H1 (cell line): ENCODE results near the gene ADIRF. TPM values are rescaled to one million over a fixed set of nuclear protein-coding genes. Genes with fewer than 3 reads are reported as not detected.

Source experiments
- CTCF ChIA-PET: fragments of 300-600 bp; sonication (Branson Sonifier 250); formaldehyde crosslinking; loops from one replicate; lab custom pipeline; 2021; ENCODE audit not compliant: partially characterized antibody; lab: Charles Lee
- POLR2A ChIA-PET: fragments of 300-600 bp; sonication (Branson Sonifier 250); formaldehyde crosslinking; loops from one replicate; lab custom pipeline; 2021; ENCODE audit warnings: inconsistent platforms; ENCODE audit not compliant: partially characterized antibody; lab: Charles Lee
- DNase-seq, 2 experiments: peaks; one replicate each; pipeline versions ENCODE4 v3.0.0 to v3.0.0-alpha.2; 2010 to 2022; ENCODE audit warnings: low spot score in 2 of 2, low read depth in 1 of 2, mixed read lengths in 1 of 2
- FAIRE-seq: peaks from 2 replicates; lab custom pipeline; 2011; peaks lifted over from hg19 to GRCh38; lab: Jason Lieb, UNC
- H2AFZ ChIP-seq: 2 replicates; pipeline ENCODE4 v1.8.1; 2012; ENCODE audit warnings: low read length, inconsistent platforms
- H2AK5ac ChIP-seq: 2 replicates; pipeline ENCODE4 v1.6.1; 2013; ENCODE audit warnings: low read depth, low read length
- H2BK120ac ChIP-seq: replicated peaks from 2 replicates; pipeline ENCODE3; 2013; ENCODE audit warnings: low read depth, low read length, inconsistent platforms
- H2BK12ac ChIP-seq: 2 replicates; pipeline ENCODE4 v1.6.1; 2013; ENCODE audit warnings: low read depth, low read length
- H2BK15ac ChIP-seq: 2 replicates; pipeline ENCODE4 v1.6.1; 2013; ENCODE audit warnings: low read length
- H2BK20ac ChIP-seq: 2 replicates; pipeline ENCODE4 v1.6.1; 2013; ENCODE audit warnings: low read length
- H2BK5ac ChIP-seq: 2 replicates; pipeline ENCODE4 v1.6.1; 2013; ENCODE audit warnings: low read depth, low read length
- H3K14ac ChIP-seq: 2 replicates; pipeline ENCODE4 v1.6.1; 2013; ENCODE audit warnings: inconsistent platforms; ENCODE audit not compliant: insufficient read length
- H3K18ac ChIP-seq: 2 replicates; pipeline ENCODE4 v1.6.1; 2013; ENCODE audit warnings: low read length; ENCODE audit errors: extremely low read depth
- H3K23ac ChIP-seq: 2 replicates; pipeline ENCODE4 v1.6.1; 2013; ENCODE audit warnings: inconsistent platforms; ENCODE audit not compliant: insufficient read length
- H3K23me2 ChIP-seq: 2 replicates; pipeline ENCODE4 v1.6.1; 2013; ENCODE audit warnings: low read depth, low read length
- H3K27ac ChIP-seq: 2 replicates; pipeline ENCODE4 v1.6.1; 2011; ENCODE audit warnings: low read depth, low read length, inconsistent platforms
- H3K27me3 ChIP-seq, 4 experiments: replicated peaks in 1 of 4; 1 replicate in 1 of 4; 2 replicates in 3 of 4; pipeline versions ENCODE4 v1.6.1 to v1.8.1; 2011 to 2013; ENCODE audit warnings: low read length in 3 of 4, mild to moderate bottlenecking in 3 of 4, inconsistent platforms in 2 of 4, mixed read lengths in 2 of 4, moderate library complexity in 1 of 4; ENCODE audit not compliant: control insufficient read depth in 3 of 4, insufficient read depth in 3 of 4; ENCODE audit errors: extremely low read depth in 1 of 4
- H3K36me3 ChIP-seq, 4 experiments: 2 replicates each; pipeline versions ENCODE4 v1.6.1 to v1.8.1; 2011 to 2013; ENCODE audit warnings: mild to moderate bottlenecking in 4 of 4, low read length in 3 of 4, moderate library complexity in 2 of 4, control low read depth in 1 of 4, inconsistent platforms in 1 of 4; ENCODE audit not compliant: insufficient read depth in 4 of 4, control insufficient read depth in 2 of 4
- H3K4ac ChIP-seq: replicated peaks from 2 replicates; pipeline ENCODE3; 2013; ENCODE audit warnings: low read length, low read depth, mixed read lengths, inconsistent platforms; ENCODE audit not compliant: insufficient read length
- H3K4me1 ChIP-seq, 4 experiments: replicated peaks in 1 of 4; 1 replicate in 1 of 4; 2 replicates in 3 of 4; pipeline versions ENCODE4 v1.6.1 to v1.8.1; 2011 to 2013; ENCODE audit warnings: low read length in 3 of 4, inconsistent platforms in 2 of 4, mixed read lengths in 1 of 4; ENCODE audit not compliant: insufficient read depth in 4 of 4, control insufficient read depth in 3 of 4
- H3K4me2 ChIP-seq, 2 experiments: 2 replicates each; pipeline versions ENCODE4 v1.6.1 to v1.8.1; 2011 to 2013; ENCODE audit warnings: low read depth in 2 of 2, low read length in 2 of 2, control low read depth in 1 of 2, inconsistent platforms in 1 of 2, mild to moderate bottlenecking in 1 of 2; ENCODE audit not compliant: insufficient read depth in 1 of 2
- H3K4me3 ChIP-seq, 4 experiments: fragments of 200-600, 300-600 bp in 1 of 4; sonication (generic), shearing (Covaris generic), sonication (Bioruptor Twin) in 1 of 4; 2 replicates each; pipeline versions ENCODE4 v1.5.1 to v1.8.1; 2011 to 2016; ENCODE audit warnings: low read length in 4 of 4, low read depth in 3 of 4, control low read depth in 2 of 4, inconsistent platforms in 2 of 4, mild to moderate bottlenecking in 2 of 4, mixed read lengths in 1 of 4, moderate library complexity in 1 of 4; ENCODE audit not compliant: insufficient read depth in 2 of 4; ENCODE audit errors: extremely low read depth in 1 of 4
- H3K56ac ChIP-seq: replicated peaks from 2 replicates; pipeline ENCODE3; 2013; ENCODE audit warnings: low read depth, mild to moderate bottlenecking, mixed read lengths, low read length, inconsistent platforms; ENCODE audit not compliant: insufficient read length
- H3K79me1 ChIP-seq: 2 replicates; pipeline ENCODE4 v1.6.1; 2013; ENCODE audit warnings: low read depth, low read length, control low read depth
- H3K79me2 ChIP-seq, 2 experiments: 2 replicates each; pipeline versions ENCODE4 v1.6.1 to v1.8.1; 2012 to 2013; ENCODE audit warnings: low read length in 2 of 2, mild to moderate bottlenecking in 2 of 2, inconsistent platforms in 1 of 2; ENCODE audit not compliant: insufficient read depth in 2 of 2, control insufficient read depth in 1 of 2
- H3K9ac ChIP-seq, 4 experiments: replicated peaks in 1 of 4; 1 replicate in 1 of 4; 2 replicates in 3 of 4; pipeline versions ENCODE4 v1.6.1 to v1.8.1; 2011 to 2013; ENCODE audit warnings: low read depth in 3 of 4, low read length in 3 of 4, control low read depth in 2 of 4, mild to moderate bottlenecking in 2 of 4, moderate library complexity in 2 of 4, inconsistent platforms in 1 of 4; ENCODE audit errors: extremely low read depth in 1 of 4
- H3K9me3 ChIP-seq, 2 experiments: 2 replicates each; pipeline versions ENCODE4 v1.6.1 to v1.8.1; 2012 to 2013; ENCODE audit warnings: mild to moderate bottlenecking in 2 of 2, moderate library complexity in 2 of 2, control low read depth in 1 of 2, inconsistent platforms in 1 of 2, low read depth in 1 of 2, low read length in 1 of 2, mixed read lengths in 1 of 2; ENCODE audit not compliant: insufficient read depth in 2 of 2
- H4K20me1 ChIP-seq, 2 experiments: replicated peaks in 1 of 2; 2 replicates each; pipeline versions ENCODE3 to v1.8.1; 2011 to 2013; ENCODE audit warnings: inconsistent platforms in 2 of 2, low read length in 2 of 2, mild to moderate bottlenecking in 1 of 2; ENCODE audit not compliant: insufficient read depth in 2 of 2, control insufficient read depth in 1 of 2
- H4K5ac ChIP-seq: 2 replicates; pipeline ENCODE4 v1.6.1; 2013; ENCODE audit warnings: low read length, low read depth, mixed read lengths, inconsistent platforms; ENCODE audit not compliant: insufficient read length
- H4K8ac ChIP-seq: 2 replicates; pipeline ENCODE4 v1.8.0; 2013; ENCODE audit warnings: mild to moderate bottlenecking, moderate library complexity, low read length, inconsistent platforms; ENCODE audit not compliant: insufficient read depth; ENCODE audit errors: extremely low read depth
- H4K91ac ChIP-seq: replicated peaks from 2 replicates; pipeline ENCODE3; 2013; ENCODE audit warnings: low read length, mixed read lengths, inconsistent platforms; ENCODE audit not compliant: insufficient read length
- KDM1A ChIP-seq: fragments of 200-600, 300-600 bp; sonication (generic); IDR thresholded peaks from 2 replicates; pipeline ENCODE4 v1.7.1; 2016; ENCODE audit warnings: mild to moderate bottlenecking, low read length, borderline replicate concordance
- RAD21 ChIP-seq, 2 experiments: IDR thresholded peaks in 1 of 2; conservative IDR thresholded peaks in 1 of 2; 2 replicates each; pipeline ENCODE4 v1.6.1; 2011; ENCODE audit warnings: low read depth in 2 of 2, low read length in 2 of 2, improper control_type of control experiment in 1 of 2, inconsistent platforms in 1 of 2, mild to moderate bottlenecking in 1 of 2, moderate library complexity in 1 of 2
- SAP30 ChIP-seq: fragments of 300-600 bp; sonication (generic); IDR thresholded peaks from 2 replicates; pipeline ENCODE4 v1.7.1; 2012; ENCODE audit warnings: low read length, moderate library complexity, mild to moderate bottlenecking, inconsistent platforms; ENCODE audit not compliant: insufficient read depth, insufficient replicate concordance
- YY1 ChIP-seq: IDR thresholded peaks from 2 replicates; pipeline ENCODE4 v1.6.1; 2011; ENCODE audit warnings: low read depth, mild to moderate bottlenecking, low read length
- WGBS, 2 experiments: shearing (Covaris generic) in 1 of 2; methylation state at CpG; one replicate each; pipeline versions ENCODE4 v1.1.6 to v1.1.7; 2013 to 2015; ENCODE audit warnings: low lambda C conversion rate in 2 of 2, mixed read lengths in 2 of 2, inconsistent platforms in 1 of 2, low coverage in 1 of 2, missing lambda C conversion rate in 1 of 2; ENCODE audit not compliant: insufficient replicate concordance in 2 of 2, insufficient coverage in 1 of 2, insufficient read length in 1 of 2; ENCODE audit errors: extremely low coverage in 1 of 2, missing lambda C conversion rate in 1 of 2; 5-methylcytosine and 5-hydroxymethylcytosine counted together
- polyA plus RNA-seq, 7 experiments: library from polyadenylated mRNA; depleted of rRNA in 3 of 7; stranded (reverse) in 5 of 7; unstranded in 2 of 7; fragments of >200 nt in 5 of 7; fragments of 200-250 nt in 2 of 7; gene quantifications; 1 replicate in 5 of 7; 2 replicates in 1 of 7; 4 replicates in 1 of 7; pipeline versions ENCODE4 v1.2.1 to v1.2.3, GENCODE V29; 2011 to 2013; ENCODE audit warnings: missing spikeins in 2 of 7, mixed read lengths in 2 of 7
- total RNA-seq: library from RNA; stranded (reverse); fragmentation: NEBNext Ultra II Directional; extraction: Animal tissue kit (Norgen Biotek cat#: 25700); gene quantifications from 2 replicates; pipeline ENCODE4 v1.2.1, GENCODE V29; 2021
- TF ChIP-seq, protein P1 (sequence below), 3 experiments: IDR thresholded peaks; 1 replicate in 2 of 3; 2 replicates in 1 of 3; pipeline versions ENCODE4 v1.5.1 to v1.6.1; 2011; ENCODE audit warnings: low read length in 3 of 3, mild to moderate bottlenecking in 3 of 3, inconsistent platforms in 2 of 3, low read depth in 1 of 3, moderate library complexity in 1 of 3; ENCODE audit not compliant: insufficient read depth in 1 of 3; ENCODE audit errors: control extremely low read depth in 1 of 3

Gene ADIRF
- total and polyA plus RNA-seq, 2 of the 8 experiments (the other 6 are each of a cell fraction or from before 2014, with no cell fraction given), result not detected

DNA sequence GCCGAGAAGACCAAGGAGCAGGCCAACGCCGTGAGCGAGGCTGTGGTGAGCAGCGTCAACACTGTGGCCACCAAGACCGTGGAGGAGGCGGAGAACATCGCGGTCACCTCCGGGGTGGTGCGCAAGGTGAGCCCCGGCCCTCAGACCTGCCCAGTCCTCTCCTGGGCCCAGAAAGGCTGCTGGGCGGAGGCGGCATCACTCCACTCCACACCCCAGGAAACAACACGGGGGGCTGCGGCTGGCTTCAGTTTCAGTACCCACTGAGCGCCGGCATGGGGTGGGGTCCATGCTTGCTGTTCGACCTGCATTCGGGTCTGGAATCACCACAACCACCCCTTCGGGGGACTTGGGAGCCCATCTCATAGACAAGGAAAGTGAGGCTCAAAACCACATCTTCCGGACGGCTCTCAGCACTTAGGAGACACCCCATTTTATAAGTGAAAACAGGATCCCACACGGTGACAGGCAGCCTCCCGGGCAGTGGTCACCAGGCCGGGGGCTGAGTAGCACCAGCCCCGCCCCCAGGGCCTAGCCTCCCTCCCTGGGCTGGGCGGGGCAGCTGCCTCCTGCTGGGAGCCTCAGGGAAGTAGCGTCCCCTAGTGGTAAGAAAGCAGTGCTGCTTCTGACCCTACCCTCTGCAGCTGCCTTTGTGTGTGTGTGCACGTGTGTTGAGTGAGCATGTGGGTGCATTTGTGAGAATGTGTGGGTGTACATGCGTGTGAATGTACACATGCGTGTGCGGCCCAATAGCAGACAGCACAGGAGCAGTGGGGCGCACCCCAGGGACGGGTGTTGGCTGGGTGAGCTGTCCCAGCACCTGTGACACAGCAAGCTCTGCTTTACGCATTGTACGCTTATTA, 8.0 kb upstream of the ADIRF start:
- H3K4me1 ChIP-seq, result peaks cover 15 to 47% (median 34%) of the 10 kb centered on the region in 4 experiments
- WGBS, 2 experiments, result 72% methylated on average over 36 of the region's 37 CpGs; no CpG with 5 or more reads in 1 of the 2 experiments
- H4K5ac ChIP-seq, result no peak overlapping the region
- FAIRE-seq (no peak), DNase-seq (peak in 1 of 2 experiments; percentile 81)
- peak overlapping the region; percentile 100 for H2AK5ac ChIP-seq
- POLR2A ChIA-PET, result interaction anchor here (0.7 to 2.2 kb wide), 8 partner anchors 10 to 132 kb away, joined by 3 to 14 read pairs (median 3); no protein-coding TSS in a partner anchor
- no peaks in the 10 kb centered on the region for H3K23me2 ChIP-seq
- H2BK20ac ChIP-seq, result peak overlapping the region; percentile 98
- peak overlapping the region; percentile 90 for H4K8ac ChIP-seq
- H2AFZ ChIP-seq, result 0 out of 2 replicates have a peak overlapping the region, but pooled peaks have one; percentile 28
- no peak overlapping the region; the same call in 1 of the 2 replicates for H3K27ac ChIP-seq
- H2BK12ac ChIP-seq, result peak overlapping the region; percentile 99
- H3K4me3 ChIP-seq, result no peak overlapping the region
- H2BK120ac ChIP-seq, result peak overlapping the region; percentile 67
- no peak overlapping the region for H3K14ac ChIP-seq
- no peaks in the 10 kb centered on the region for H3K36me3 ChIP-seq
- peak overlapping the region; percentile 100 for H2BK15ac ChIP-seq
- no peaks in the 10 kb centered on the region for H4K20me1 ChIP-seq
- no peaks in the 10 kb centered on the region for H3K79me2 ChIP-seq
- H3K79me1 ChIP-seq, result no peaks in the 10 kb centered on the region
- no peak overlapping the region for H3K56ac ChIP-seq
- H3K4me2 ChIP-seq, result no peak overlapping the region
- H3K9ac ChIP-seq, result peak overlapping the region in 2 of 4 experiments; percentile 14 to 33; a peak in 1 of 7 replicates
- H4K91ac ChIP-seq, result peak overlapping the region; percentile 96
- no peaks in the 10 kb centered on the region for H3K27me3 ChIP-seq
- H3K4ac ChIP-seq, result peak overlapping the region; percentile 80
- no peaks in the 10 kb centered on the region for H3K9me3 ChIP-seq
- H3K18ac ChIP-seq, result peak overlapping the region; percentile 93
- CTCF ChIA-PET, result interaction anchor here (0.6 to 26.4 kb wide), 19 partner anchors 0 to 334 kb away, joined by 3 to 975 read pairs (median 5); partner anchors contain the start of genes ADIRF, MMRN2 and SNCG
- peak overlapping the region; percentile 99 for H2BK5ac ChIP-seq
- H3K23ac ChIP-seq, result no peak overlapping the region
- TF ChIP-seq SAP30 (no peak), YY1 (peak; percentile 17; the same call in 1 of the 2 replicates), KDM1A (peak; percentile 69; the same call in 1 of the 2 replicates), RAD21 (IDR thresholded peaks at IDR 0.05 in 1 of 2, conservative IDR thresholded peaks at IDR 0.05 in 1 of 2; ENCODE audit: low read depth in 2 of 2, low read length in 2 of 2) (peak; percentile 86 to 90)
- TF ChIP-seq, protein P1, sequence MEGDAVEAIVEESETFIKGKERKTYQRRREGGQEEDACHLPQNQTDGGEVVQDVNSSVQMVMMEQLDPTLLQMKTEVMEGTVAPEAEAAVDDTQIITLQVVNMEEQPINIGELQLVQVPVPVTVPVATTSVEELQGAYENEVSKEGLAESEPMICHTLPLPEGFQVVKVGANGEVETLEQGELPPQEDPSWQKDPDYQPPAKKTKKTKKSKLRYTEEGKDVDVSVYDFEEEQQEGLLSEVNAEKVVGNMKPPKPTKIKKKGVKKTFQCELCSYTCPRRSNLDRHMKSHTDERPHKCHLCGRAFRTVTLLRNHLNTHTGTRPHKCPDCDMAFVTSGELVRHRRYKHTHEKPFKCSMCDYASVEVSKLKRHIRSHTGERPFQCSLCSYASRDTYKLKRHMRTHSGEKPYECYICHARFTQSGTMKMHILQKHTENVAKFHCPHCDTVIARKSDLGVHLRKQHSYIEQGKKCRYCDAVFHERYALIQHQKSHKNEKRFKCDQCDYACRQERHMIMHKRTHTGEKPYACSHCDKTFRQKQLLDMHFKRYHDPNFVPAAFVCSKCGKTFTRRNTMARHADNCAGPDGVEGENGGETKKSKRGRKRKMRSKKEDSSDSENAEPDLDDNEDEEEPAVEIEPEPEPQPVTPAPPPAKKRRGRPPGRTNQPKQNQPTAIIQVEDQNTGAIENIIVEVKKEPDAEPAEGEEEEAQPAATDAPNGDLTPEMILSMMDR (IDR thresholded peaks at IDR 0.05; ENCODE audit: control extremely low read depth in 1 of 3, insufficient read depth in 1 of 3, low read depth in 1 of 3, low read length in 3 of 3), result peak in 2 of 3 experiments; percentile 96 to 100; a peak in 3 of 4 replicates
